GM13977 (cell line): ENCODE measurements around the gene XNDC1N.
"Not testable (repeated sequence)": the region's sequence is repeated elsewhere in the genome, so short reads cannot be mapped to it uniquely, and the experiment has no call there.

Experiments used
- DNase-seq: peaks from one replicate; pipeline ENCODE4 v3.0.0; 2012; ENCODE audit warnings: low spot score
- in situ Hi-C: fragments of 300-500 bp; cut with MboI; formaldehyde crosslinking; loops from one replicate; pipeline ENCODE4 v1.12.0; 2022; ENCODE audit warnings: low sequenced_read_pairs, low pct_unique_long_range_greater_than_20kb, mixed read lengths, inconsistent platforms; ENCODE audit not compliant: unreplicated experiment
- TF ChIP-seq, protein P1 (sequence below): IDR thresholded peaks from 2 replicates; pipeline ENCODE4 v1.5.1; 2012; ENCODE audit warnings: mild to moderate bottlenecking, control low read depth; ENCODE audit not compliant: insufficient read depth; ENCODE audit errors: extremely low read depth, missing control alignments

The XNDC1N gene

DNA sequence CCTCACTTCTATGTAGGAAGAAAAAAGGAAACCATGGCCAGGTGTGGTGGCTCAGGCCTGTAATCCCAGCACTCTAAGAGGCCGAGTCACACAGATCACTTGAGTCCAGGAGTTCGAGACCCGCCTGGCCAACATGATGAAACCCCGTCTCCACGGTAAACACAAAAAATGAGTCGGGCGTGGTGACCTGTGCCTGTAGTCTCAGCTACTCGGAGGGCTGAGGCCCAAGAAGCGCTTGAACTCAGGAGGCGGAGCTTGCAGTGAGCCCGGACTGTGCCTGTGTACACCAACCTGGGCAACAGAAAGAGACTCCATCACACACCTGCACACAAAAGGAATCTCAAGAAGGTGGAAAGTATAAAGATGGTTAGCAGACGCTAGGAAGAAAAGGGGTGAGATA lies 32.4 kb downstream of the XNDC1N start:
- DNase-seq = no peak
- in situ Hi-C loops = no loop called here
- TF ChIP-seq, protein P1, sequence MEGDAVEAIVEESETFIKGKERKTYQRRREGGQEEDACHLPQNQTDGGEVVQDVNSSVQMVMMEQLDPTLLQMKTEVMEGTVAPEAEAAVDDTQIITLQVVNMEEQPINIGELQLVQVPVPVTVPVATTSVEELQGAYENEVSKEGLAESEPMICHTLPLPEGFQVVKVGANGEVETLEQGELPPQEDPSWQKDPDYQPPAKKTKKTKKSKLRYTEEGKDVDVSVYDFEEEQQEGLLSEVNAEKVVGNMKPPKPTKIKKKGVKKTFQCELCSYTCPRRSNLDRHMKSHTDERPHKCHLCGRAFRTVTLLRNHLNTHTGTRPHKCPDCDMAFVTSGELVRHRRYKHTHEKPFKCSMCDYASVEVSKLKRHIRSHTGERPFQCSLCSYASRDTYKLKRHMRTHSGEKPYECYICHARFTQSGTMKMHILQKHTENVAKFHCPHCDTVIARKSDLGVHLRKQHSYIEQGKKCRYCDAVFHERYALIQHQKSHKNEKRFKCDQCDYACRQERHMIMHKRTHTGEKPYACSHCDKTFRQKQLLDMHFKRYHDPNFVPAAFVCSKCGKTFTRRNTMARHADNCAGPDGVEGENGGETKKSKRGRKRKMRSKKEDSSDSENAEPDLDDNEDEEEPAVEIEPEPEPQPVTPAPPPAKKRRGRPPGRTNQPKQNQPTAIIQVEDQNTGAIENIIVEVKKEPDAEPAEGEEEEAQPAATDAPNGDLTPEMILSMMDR = no peak

DNA sequence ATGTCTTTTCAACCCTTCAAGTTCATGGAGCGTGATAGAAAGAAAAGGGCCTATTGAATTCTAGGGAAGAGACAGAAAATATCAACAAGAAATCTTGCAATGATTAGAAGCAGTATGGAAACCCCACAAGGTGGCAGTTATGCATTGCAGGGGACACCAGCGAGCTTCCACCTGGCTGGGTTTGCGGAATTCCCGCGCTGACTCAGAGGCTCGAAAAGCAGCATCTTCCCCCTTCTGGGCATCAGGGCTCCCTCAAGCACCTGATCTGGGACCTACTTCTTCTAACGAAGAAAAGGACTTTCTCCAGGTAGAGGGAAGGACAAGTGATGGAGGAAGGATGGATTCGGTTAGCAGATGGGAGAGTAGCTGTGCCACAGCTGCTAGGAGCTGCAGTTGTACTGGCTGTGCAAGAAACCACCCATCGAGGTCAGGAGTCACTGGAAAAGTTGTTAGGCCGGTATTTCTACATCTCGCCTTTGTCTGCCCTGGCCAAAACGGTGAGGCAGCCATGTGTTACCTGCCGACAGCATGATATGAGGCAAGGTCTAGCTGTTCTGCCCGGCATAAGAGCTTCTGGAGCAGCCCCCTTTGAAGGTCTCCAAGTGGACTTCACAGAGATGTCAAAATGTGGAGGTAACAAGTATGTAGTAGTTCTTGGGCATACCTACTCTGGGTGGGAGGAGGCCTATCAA lies 39.1 kb downstream of the XNDC1N start:
- in situ Hi-C loops = not testable (repeated sequence)

DNA sequence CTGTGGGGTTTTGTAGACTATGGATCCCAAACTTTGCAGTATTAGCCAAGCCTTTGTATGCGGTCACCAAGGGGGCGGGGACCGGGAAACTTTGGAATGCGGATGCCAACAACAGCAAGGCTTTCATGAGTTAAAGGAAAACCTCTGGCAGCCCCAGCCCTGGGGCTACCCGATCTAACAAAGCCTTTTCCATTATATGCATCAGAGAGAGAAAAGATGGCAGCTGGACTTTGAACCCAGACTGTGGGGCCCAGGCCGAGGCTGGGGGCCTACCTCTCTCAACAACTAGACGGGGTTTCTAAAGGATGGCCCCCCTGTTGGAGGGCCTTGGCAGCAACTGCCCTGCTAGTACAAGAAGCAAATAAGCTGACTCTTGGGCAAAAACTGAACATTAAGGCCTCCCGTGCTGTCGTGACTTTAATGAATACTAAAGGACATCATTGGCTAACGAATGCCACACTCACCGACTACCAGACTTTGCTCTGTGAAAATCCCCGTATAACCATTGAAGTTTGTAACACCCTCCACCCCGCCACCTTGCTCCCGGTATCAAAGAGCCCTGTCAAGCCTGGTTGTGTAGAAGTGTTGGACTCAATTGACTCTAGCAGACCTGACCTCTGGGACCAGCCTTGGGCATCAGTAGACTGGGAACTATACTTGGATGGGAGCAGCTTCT lies 39.9 kb downstream of the XNDC1N start:
- DNase-seq, in situ Hi-C loops: not testable (repeated sequence)

More for the DNA sequence above, 39.1 kb downstream of the XNDC1N start:
- not testable (repeated sequence) for DNase-seq

DNA sequence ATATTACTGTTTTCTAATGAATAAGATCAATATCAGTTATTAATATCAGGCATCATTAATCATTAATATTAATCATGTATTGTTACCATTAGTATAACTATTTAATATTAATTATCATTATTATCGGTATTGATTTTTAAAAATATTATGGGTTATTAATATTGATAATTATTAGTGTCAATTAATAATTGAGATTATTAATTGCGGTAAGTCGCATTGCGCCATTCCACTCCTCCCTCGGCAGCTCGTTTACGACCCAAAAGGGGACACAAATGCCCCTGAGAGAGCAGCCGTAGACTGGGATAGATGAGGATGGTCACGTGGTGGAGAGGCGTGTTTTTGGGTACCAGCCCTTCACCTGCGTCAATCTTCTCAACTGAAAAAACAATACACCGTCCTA lies 42.6 kb downstream of the XNDC1N start:
- DNase-seq, in situ Hi-C loops: not testable (repeated sequence)
